ENCODE data around the gene CYTIP.
"Not testable (repeated sequence)": the region's sequence is repeated elsewhere in the genome, so short reads cannot be mapped to it uniquely, and the experiment has no call there.

Gene CYTIP

GRCh38 chr2:157427003-157427921 is 16.6 kb downstream of the CYTIP start:
- no peak for DNase-seq (ENCODE audit: extremely low read depth in 1 of 2, low read depth in 1 of 2)

- DNase-seq (ENCODE audit: extremely low read depth in 1 of 2, low read depth in 1 of 2), result no peak
These were observed 17.4 kb downstream of the CYTIP start for GRCh38 chr2:157426477-157426994.

DNA sequence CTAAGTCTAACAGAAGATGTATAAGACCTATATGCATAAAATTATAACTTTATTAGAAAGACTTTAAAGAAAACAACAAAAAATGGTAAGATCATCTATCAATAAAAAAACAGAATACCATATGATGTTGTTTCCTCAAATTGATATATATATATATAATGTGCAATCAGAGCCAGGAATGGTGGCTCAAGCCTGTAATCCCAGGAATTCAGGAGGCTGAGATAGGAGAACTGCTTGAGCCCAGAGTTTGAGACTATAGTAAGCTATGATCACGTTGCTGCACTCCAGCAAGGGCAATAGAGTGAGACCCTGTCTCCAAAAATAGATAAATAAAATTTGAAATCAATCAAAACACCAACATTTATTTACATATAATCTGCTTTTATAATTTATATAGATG is 19.5 kb downstream of the CYTIP start:
- DNase-seq (ENCODE audit: extremely low read depth in 1 of 2, low read depth in 1 of 2), result no peak

DNA sequence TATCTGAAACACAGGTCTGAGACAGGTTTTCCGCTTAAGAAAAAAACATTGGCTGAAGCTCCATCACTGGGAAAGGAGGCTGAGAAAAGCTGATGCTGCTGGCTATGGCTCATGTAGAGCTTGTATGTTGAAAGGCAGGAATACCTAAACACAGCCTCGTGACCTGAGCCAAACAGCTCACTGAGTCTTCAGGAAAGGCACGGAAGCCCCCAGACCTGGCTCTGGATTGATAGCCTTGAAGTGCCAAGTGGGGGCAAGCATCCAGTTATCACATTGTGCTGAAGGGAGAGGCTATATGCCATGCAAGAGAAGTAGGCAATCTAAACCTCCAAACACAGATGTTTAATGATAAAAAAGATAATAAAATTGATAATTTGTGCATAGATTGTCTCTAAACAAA is 21.9 kb downstream of the CYTIP start:
- DNase-seq (ENCODE audit: extremely low read depth in 1 of 2, low read depth in 1 of 2), result no peak

GRCh38 chr2:157421331-157421944 is 22.5 kb downstream of the CYTIP start:
- DNase-seq (ENCODE audit: extremely low read depth in 1 of 2, low read depth in 1 of 2), result no peak

DNA sequence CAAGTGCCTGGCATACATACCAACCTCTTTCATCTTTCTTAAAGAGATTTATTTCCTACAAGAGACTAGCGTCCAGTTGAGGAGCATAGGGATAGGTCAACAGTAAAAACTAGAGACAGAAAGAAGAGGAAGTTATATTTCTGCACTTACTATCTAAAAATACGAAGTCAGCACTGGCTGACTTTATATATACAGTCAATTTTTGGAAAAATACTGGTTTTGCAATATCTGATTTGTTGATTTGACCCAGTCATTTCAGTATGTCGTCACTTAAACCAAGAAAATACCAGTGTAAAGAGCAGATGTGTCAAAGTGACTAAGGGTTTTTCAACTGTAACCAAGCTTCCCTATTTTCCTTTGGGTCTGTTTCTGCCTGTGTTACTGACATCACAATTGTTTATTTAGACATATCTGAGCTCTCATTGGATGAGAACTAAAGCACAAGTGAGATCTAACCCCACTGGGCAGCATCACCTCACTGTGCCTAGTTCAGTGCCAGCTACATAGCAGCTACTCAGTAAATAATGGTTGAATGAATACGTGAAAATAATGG is 23.0 kb downstream of the CYTIP start:
- DNase-seq (ENCODE audit: extremely low read depth in 1 of 2, low read depth in 1 of 2), result no peak

GRCh38 chr2:157419031-157419575 is 24.8 kb downstream of the CYTIP start:
- no peak for DNase-seq (ENCODE audit: extremely low read depth in 1 of 2, low read depth in 1 of 2)

DNA sequence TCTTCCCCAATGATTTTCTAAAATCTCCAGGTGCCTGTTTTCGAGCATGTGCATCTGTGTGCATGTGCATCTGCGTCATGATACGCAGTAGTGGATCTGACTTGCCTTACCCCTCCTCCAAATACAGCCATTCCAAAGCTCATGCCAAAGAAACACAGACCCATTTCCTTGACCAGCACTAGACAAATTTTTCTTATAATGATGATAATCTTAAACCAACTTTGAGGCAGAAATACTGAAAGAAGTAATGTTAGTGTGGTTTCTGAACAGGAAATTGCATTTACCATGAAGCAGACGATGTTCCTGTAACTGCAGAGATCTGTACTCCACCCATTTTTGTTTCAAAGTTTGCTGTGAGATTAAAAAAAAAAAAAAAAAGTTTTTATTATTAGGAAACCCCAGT is 25.6 kb downstream of the CYTIP start:
- no peak for DNase-seq (ENCODE audit: extremely low read depth in 1 of 2, low read depth in 1 of 2)

- no peak for DNase-seq (ENCODE audit: extremely low read depth in 1 of 2, low read depth in 1 of 2)
These were observed 28.2 kb downstream of the CYTIP start for GRCh38 chr2:157415591-157416101.

DNA sequence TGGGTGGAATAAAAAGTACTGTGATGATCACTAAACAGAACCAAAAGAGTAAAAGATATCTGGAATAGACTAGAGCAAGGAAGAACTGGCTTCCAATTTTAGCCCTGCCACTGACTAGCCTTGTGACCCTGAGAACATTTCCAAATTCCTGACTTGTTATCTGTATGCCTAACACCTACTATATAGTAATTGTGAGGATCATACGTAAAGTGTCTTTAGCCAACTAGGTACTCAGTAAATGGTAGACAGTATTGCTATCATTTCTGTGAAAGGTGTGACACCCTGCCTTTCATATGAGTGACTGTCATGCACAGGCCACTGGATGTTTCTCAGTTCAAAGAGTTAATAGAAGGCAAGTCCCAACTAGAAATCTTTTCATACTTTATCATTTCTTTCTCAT is 29.8 kb downstream of the CYTIP start:
- no peak for DNase-seq (ENCODE audit: extremely low read depth in 1 of 2, low read depth in 1 of 2)

DNA sequence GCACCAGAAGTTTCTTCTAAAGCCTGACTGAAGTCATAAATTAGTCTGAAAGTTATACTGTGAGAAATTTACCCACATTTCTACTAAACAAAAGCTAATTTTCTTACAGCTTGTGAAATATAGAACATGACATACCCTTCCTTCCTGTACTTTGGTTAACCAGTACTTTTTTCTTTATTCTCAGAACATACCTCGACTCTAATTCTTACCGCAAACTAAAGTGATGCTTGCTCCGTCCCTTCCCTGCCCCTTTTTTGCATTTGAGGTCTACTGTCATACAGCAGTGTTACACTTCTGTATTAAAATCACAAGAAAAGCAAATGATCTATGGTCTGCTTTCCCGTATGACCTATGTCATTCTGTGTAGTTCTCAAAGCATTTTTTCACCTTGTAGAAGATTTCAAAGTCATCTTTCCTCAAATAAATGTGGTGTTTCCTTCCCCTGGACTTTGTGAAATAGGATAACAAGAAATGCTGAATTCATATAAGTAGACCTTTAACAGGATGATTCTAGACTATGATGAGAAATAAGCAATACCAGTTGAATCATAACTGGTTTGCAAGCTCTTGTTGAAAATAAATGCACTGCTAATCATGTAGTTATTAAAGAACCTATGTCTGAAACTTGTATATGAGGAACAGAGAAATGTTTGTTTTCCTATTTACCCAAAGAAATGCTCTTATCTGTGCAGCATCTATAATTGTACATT is 30.4 kb downstream of the CYTIP start:
- DNase-seq (ENCODE audit: extremely low read depth in 1 of 2, low read depth in 1 of 2), result no peak

DNA sequence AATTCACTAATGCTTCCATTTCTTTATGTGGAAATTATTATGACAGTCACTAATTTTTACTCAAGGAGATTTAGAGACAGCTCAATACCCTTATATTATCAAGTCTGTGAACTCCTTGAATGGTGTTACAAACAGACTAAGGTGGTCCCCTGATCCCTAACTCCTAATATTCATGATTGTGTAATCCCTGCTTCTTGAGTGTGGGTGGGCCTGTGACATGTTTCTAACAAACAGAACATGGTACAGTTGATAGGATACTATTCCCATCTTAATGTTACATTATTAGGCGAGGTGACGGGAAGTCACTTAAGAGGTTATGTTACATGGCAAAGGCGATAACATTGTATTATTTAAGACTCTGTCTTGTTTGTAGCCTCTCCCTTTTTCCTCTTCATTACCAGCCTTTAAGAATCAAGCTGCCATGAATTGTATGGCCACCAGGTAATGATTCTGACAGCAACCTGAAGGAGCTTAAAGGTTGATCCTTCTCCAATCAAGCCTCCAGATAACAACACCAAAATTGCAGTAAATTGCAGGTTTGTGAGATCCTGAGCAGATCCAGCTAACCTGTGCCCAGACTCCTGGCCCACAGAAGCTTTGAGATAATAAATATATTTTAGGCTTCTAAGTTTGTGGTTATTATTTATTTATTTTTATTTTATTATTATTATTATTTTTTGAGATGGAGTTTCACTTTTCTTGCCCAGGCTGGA is 32.1 kb downstream of the CYTIP start:
- no peak for DNase-seq (ENCODE audit: extremely low read depth in 1 of 2, low read depth in 1 of 2)

GRCh38 chr2:157405398-157405797 is 38.5 kb downstream of the CYTIP start:
- DNase-seq (ENCODE audit: extremely low read depth in 1 of 2, low read depth in 1 of 2), result not testable (repeated sequence)

DNA sequence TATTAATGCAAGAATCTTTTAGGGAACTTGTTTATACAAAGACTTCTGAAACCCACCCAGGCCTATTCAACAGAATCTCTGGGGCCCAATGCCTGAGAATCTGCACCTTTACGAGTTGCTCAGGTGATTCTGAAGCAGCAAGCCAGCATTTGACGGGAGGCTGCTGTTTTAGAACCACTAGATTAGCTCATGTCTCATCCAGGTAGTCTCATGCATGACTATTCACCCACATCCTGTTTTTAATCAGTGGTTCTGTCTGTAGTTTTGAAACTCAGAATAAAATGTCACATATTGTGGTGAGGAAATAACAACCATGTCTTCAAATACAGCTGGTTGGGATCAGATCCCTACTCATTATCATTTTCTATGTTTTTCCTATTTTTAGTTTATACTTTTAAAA is 39.5 kb downstream of the CYTIP start:
- peak; percentile 19 to 56 for DNase-seq (ENCODE audit: extremely low read depth in 1 of 2, low read depth in 1 of 2)

GRCh38 chr2:157402801-157403485 is 40.9 kb downstream of the CYTIP start:
- DNase-seq (ENCODE audit: extremely low read depth in 1 of 2, low read depth in 1 of 2), result not testable (repeated sequence)

- no peak for DNase-seq (ENCODE audit: extremely low read depth in 1 of 2, low read depth in 1 of 2)
These were observed 48.1 kb downstream of the CYTIP start for GRCh38 chr2:157395811-157396210.

DNA sequence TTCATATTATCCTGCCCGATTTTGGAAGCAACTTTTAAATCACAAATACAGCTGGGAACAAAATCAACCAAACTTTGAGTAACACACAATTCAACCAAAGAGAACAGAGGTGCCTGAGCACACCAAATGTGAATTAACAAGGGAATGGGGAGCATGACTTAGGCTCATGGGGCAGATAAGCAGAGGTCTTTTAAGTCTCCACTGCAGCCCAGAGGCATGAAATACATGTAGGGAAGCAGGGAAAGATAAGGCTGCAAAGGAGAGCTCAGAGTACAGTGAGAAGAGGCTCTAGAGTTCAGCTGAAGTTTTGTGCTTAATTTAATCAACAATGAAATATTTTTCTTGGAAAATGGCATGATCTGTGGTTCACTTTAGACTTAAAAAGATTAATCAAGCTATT is 49.0 kb downstream of the CYTIP start:
- no peak for DNase-seq (ENCODE audit: extremely low read depth in 1 of 2, low read depth in 1 of 2)

- DNase-seq (ENCODE audit: extremely low read depth in 1 of 2, low read depth in 1 of 2), result no peak
These were observed 50.5 kb downstream of the CYTIP start for GRCh38 chr2:157393348-157393747.

GRCh38 chr2:157388827-157389226 is 55.1 kb downstream of the CYTIP start:
- no peak for DNase-seq (ENCODE audit: extremely low read depth in 1 of 2, low read depth in 1 of 2)

All from activated CD8-positive, alpha-beta memory T cell treated with anti-CD3 and anti-CD28 coated beads for 1 hour (primary cell).